SK-N-SH treated with all-trans-retinoic acid at 6 μM for 48 hours (cell line): Measurements from ENCODE around the gene PSAT1.

Experiments used
- ATAC-seq: fragments of 200-7000 bp; cut with Tn5 transposase; 3 replicates; pipeline ENCODE4 v1.9.1; 2020; ENCODE audit warnings: mild to moderate bottlenecking, moderate library complexity
- CSDC2 ChIP-seq: fragments of 250-450 bp; sonication (Bioruptor Pico); IDR thresholded peaks from 2 replicates; pipeline ENCODE4 v1.5.0; 2020; ENCODE audit warnings: mild to moderate bottlenecking, moderate library complexity
- TOX ChIP-seq: fragments of 250-450 bp; sonication (Bioruptor Pico); IDR thresholded peaks from 2 replicates; pipeline ENCODE4 v1.8.0; 2021; ENCODE audit warnings: mild to moderate bottlenecking, moderate library complexity, borderline replicate concordance
- TSHZ2 ChIP-seq: fragments of 250-450 bp; sonication (Bioruptor Pico); IDR thresholded peaks from 2 replicates; pipeline ENCODE4 v1.5.0; 2020; ENCODE audit warnings: mild to moderate bottlenecking, moderate library complexity

Gene PSAT1

GRCh38 chr9:78371981-78372380, 75.1 kb downstream of the PSAT1 start:
- TF ChIP-seq CSDC2 (CRISPR knock-in tag) = no peak
- TF ChIP-seq TOX = no peak
- no peak for TF ChIP-seq TSHZ2 (CRISPR knock-in tag)
- ATAC-seq = no peak
